Progenitor cell of endocrine pancreas (in vitro differentiated cells): ENCODE data around the gene PPP1R15A. TPM values are rescaled to one million over a fixed set of nuclear protein-coding genes. Genes with fewer than 3 reads are reported as not detected.
A peak's percentile ranks its signal among the peaks of the same experiment; 100 is the strongest.

Source experiments
- DNase-seq: peaks from one replicate; pipeline ENCODE4 v3.0.0; 2021; ENCODE audit warnings: low spot score; ENCODE audit not compliant: unreplicated experiment
- H3K27ac Mint-ChIP-seq: 2 replicates; pipeline ENCODE4 v1.8.0; 2021; ENCODE audit warnings: mild to moderate bottlenecking, moderate library complexity, mixed read lengths
- H3K27me3 Mint-ChIP-seq: 2 replicates; pipeline ENCODE4 v1.8.0; 2021; ENCODE audit warnings: mixed read lengths
- H3K36me3 Mint-ChIP-seq: 2 replicates; pipeline ENCODE4 v1.8.0; 2022; ENCODE audit warnings: mixed read lengths; ENCODE audit not compliant: insufficient read depth
- H3K4me1 Mint-ChIP-seq: 2 replicates; pipeline ENCODE4 v1.8.0; 2021; ENCODE audit warnings: low read depth, mixed read lengths
- H3K4me3 Mint-ChIP-seq: 2 replicates; pipeline ENCODE4 v1.8.0; 2021; ENCODE audit warnings: low read depth, mild to moderate bottlenecking, moderate library complexity, mixed read lengths
- H3K9me3 Mint-ChIP-seq: 2 replicates; pipeline ENCODE4 v1.8.0; 2021; ENCODE audit warnings: low read depth, mixed read lengths
- CTCF ChIP-seq: fragments of 200-600 bp; sonication (generic); IDR thresholded peaks from one replicate; pipeline ENCODE4 v1.5.0; 2021; ENCODE audit warnings: antibody characterized with exemption, mild to moderate bottlenecking; ENCODE audit not compliant: unreplicated experiment
- long read RNA-seq: library from polyadenylated mRNA; unstranded; transcript quantifications from one replicate; pipeline ENCODE4 v2.0.0, GENCODE V29; 2020
- total RNA-seq: library from RNA; stranded (reverse); gene quantifications from 2 replicates; pipeline ENCODE4 v1.2.1, GENCODE V29; 2021

PPP1R15A gene
- 44.5 and 48.9 TPM in 2 replicates for total RNA-seq
- long read RNA-seq, transcript PPP1R15A-201 (3 exons, 2,378 nt): major isoform, 30 of 32 reads
- long read RNA-seq, partial matches to known transcripts: 1 of 32 reads
- long read RNA-seq, other reads (novel, unspliced or antisense): 0 of 32 reads

DNA sequence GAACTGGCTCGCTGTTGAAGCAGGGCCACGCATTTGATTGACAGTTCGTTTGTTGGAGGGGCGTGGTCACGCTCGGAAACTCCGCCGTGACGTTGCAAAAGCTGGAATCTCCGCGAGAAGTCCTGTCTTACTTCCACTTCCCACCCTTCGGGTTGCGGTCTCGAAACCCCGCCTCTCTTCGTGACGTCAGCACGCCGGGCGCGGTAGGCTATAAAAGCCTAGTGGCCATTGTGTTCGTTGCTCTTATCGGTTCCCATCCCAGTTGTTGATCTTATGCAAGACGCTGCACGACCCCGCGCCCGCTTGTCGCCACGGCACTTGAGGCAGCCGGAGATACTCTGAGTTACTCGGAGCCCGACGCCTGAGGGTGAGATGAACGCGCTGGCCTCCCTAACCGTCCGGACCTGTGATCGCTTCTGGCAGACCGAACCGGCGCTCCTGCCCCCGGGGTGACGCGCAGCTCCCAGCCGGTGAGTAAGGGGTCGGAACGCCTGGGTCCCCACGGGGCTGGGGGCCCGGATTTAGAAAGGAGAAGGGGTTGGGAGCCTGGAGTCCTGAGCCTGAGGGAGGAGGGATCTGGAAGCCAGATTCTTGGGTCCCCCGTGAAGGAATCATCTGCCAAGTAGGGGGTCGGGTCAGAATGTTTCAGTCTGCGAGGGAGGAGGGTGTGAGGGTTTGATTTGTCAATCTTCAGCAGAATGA is at the start of gene PPP1R15A:
TSS of gene PPP1R15A (plus strand) at position 240 of the 702 bp plus-strand sequence. CDS start 813 bp downstream, outside the sequence.
- Mint-ChIP-seq H3K4me1 (peaks cover 41% of the 10 kb centered on the region), H3K27ac (peak within 1 kb of the TSS; percentile 100), H3K9me3 (no peaks in the 10 kb centered on the region), H3K4me3 (peak within 1 kb of the TSS; percentile 99), H3K36me3 (peaks cover 25% of the 10 kb centered on the region), H3K27me3 (no peaks in the 10 kb centered on the region)
- peak; percentile 99 for DNase-seq
- TF ChIP-seq CTCF: no peak

GRCh38 chr19:48822514-48822913 is 49.7 kb upstream of the PPP1R15A start:
- Mint-ChIP-seq H3K4me1 (peaks cover 14% of the 10 kb centered on the region), H3K4me3 (no peak overlapping the region), H3K9me3 (no peaks in the 10 kb centered on the region), H3K36me3 (peaks cover 7% of the 10 kb centered on the region), H3K27me3 (no peaks in the 10 kb centered on the region), H3K27ac (no peak overlapping the region)
- no peak for DNase-seq
- TF ChIP-seq CTCF: no peak

- Mint-ChIP-seq H3K36me3 (peaks cover 12% of the 10 kb centered on the region), H3K27me3 (no peaks in the 10 kb centered on the region), H3K4me1 (peaks cover 7% of the 10 kb centered on the region), H3K4me3 (no peak overlapping the region), H3K27ac (peak overlapping the region; percentile 76), H3K9me3 (no peaks in the 10 kb centered on the region)
- TF ChIP-seq CTCF: no peak
- no peak for DNase-seq
Observed at GRCh38 chr19:48826606-48827020, 45.6 kb upstream of the PPP1R15A start.

GRCh38 chr19:48830088-48830487 is 42.1 kb upstream of the PPP1R15A start:
- DNase-seq: no peak
- no peaks in the 10 kb centered on the region for H3K9me3 Mint-ChIP-seq
- TF ChIP-seq CTCF: no peak
- H3K27me3 Mint-ChIP-seq: no peaks in the 10 kb centered on the region
- H3K4me1 Mint-ChIP-seq: peaks cover 9% of the 10 kb centered on the region
- peaks cover 17% of the 10 kb centered on the region for H3K36me3 Mint-ChIP-seq
- H3K4me3 Mint-ChIP-seq: no peak overlapping the region
- peak overlapping the region; percentile 90 for H3K27ac Mint-ChIP-seq

DNA sequence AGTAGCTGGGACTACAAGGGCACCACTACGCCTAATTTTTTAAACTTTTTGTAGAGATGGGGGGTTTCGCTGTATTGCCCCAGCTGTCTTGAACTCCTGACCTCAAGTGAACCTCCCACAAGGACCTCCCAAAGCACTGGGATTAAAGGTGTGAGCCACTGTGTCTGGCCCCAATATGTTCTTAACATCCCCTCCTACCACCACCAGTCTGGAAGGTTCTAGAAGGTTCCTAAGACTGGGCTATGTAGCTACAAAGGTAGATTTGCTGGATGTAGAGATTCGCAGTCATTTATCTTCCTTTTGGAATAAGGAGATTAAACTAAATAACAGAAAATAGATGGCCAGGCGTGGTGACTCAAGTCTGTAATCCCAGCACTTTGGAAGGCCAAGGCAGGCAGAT is 41.3 kb upstream of the PPP1R15A start:
- DNase-seq: no peak
- H3K4me1 Mint-ChIP-seq: peaks cover 14% of the 10 kb centered on the region
- H3K4me3 Mint-ChIP-seq: no peak overlapping the region
- H3K27me3 Mint-ChIP-seq: no peaks in the 10 kb centered on the region
- no peaks in the 10 kb centered on the region for H3K9me3 Mint-ChIP-seq
- H3K27ac Mint-ChIP-seq: no peak overlapping the region
- TF ChIP-seq CTCF: no peak
- peaks cover 14% of the 10 kb centered on the region for H3K36me3 Mint-ChIP-seq
